GM23338 (cell line): ENCODE results near the gene FBRSL1. TPM values are rescaled to one million over a fixed set of nuclear protein-coding genes. Genes with fewer than 3 reads are reported as not detected.

Experiments
- ATAC-seq: fragments of 200-7000 bp; cut with Tn5 transposase; 3 replicates; pipeline ENCODE4 v1.9.1; 2020
- DNase-seq: peaks from one replicate; pipeline ENCODE4 v3.0.0-alpha.2; 2015; ENCODE audit warnings: low spot score
- H2AFZ ChIP-seq: fragments of 200-600 bp; sonication (generic); 2 replicates; pipeline ENCODE4 v1.8.0; 2016; ENCODE audit warnings: antibody characterized with exemption, mild to moderate bottlenecking, moderate library complexity
- H3F3A ChIP-seq: fragments of 200-600 bp; sonication (generic); replicated peaks from 2 replicates; pipeline ENCODE4 v1.8.0; 2017; ENCODE audit warnings: antibody characterized with exemption, mixed run types, low read depth
- H3K27ac ChIP-seq: fragments of 200-600 bp; sonication (generic); 2 replicates; pipeline ENCODE4 v1.6.1; 2016; ENCODE audit warnings: low read depth
- H3K27me3 ChIP-seq: fragments of 200-600 bp; sonication (generic); 2 replicates; pipeline ENCODE4 v1.8.0; 2016; ENCODE audit warnings: mild to moderate bottlenecking, mixed run types, moderate library complexity; ENCODE audit not compliant: insufficient read depth
- H3K36me3 ChIP-seq: fragments of 200-600 bp; sonication (generic); 2 replicates; pipeline ENCODE4 v1.8.0; 2016; ENCODE audit warnings: mild to moderate bottlenecking; ENCODE audit not compliant: insufficient read depth
- H3K4me1 ChIP-seq: fragments of 200-600 bp; sonication (generic); 2 replicates; pipeline ENCODE4 v1.8.0; 2016; ENCODE audit warnings: mild to moderate bottlenecking, moderate library complexity; ENCODE audit not compliant: insufficient read depth
- H3K4me2 ChIP-seq: fragments of 200-600 bp; sonication (generic); 2 replicates; pipeline ENCODE4 v1.7.1; 2017; ENCODE audit warnings: mixed run types
- H3K4me3 ChIP-seq: fragments of 200-600 bp; sonication (generic); 2 replicates; pipeline ENCODE4 v1.6.1; 2016; ENCODE audit warnings: mixed run types
- H3K79me2 ChIP-seq: fragments of 200-600 bp; sonication (generic); replicated peaks from 2 replicates; pipeline ENCODE4 v1.8.0; 2017; ENCODE audit warnings: mild to moderate bottlenecking; ENCODE audit not compliant: insufficient read depth
- H3K9me2 ChIP-seq: fragments of 200-600 bp; sonication (generic); 2 replicates; pipeline ENCODE4 v1.8.0; 2017; ENCODE audit not compliant: insufficient read depth
- H4K20me1 ChIP-seq: fragments of 200-600 bp; sonication (generic); replicated peaks from 2 replicates; pipeline ENCODE4 v1.8.0; 2017; ENCODE audit warnings: mild to moderate bottlenecking; ENCODE audit not compliant: insufficient read depth
- H3K27ac Mint-ChIP-seq: 2 replicates; pipeline ENCODE4 v1.8.0; 2020; ENCODE audit warnings: inconsistent platforms, mild to moderate bottlenecking, moderate library complexity, mixed read lengths
- H3K27me3 Mint-ChIP-seq: 3 replicates; pipeline ENCODE4 v1.8.0; 2022; ENCODE audit warnings: low read depth, mild to moderate bottlenecking, moderate library complexity, mixed read lengths, inconsistent platforms; ENCODE audit not compliant: insufficient read depth, poor library complexity
- H3K36me3 Mint-ChIP-seq: 3 replicates; pipeline ENCODE4 v1.8.0; 2021; ENCODE audit warnings: low read depth, mild to moderate bottlenecking, inconsistent platforms, moderate library complexity, mixed read lengths
- H3K4me1 Mint-ChIP-seq: 3 replicates; pipeline ENCODE4 v1.8.0; 2020; ENCODE audit warnings: mild to moderate bottlenecking, inconsistent platforms, mixed read lengths
- H3K4me3 Mint-ChIP-seq: 3 replicates; pipeline ENCODE4 v1.8.0; 2021; ENCODE audit warnings: moderate library complexity, mild to moderate bottlenecking, inconsistent platforms, mixed read lengths
- H3K9me3 Mint-ChIP-seq: 3 replicates; pipeline ENCODE4 v1.8.0; 2020; ENCODE audit warnings: moderate library complexity, mild to moderate bottlenecking, inconsistent platforms, mixed read lengths
- CREB1 ChIP-seq: fragments of 250-450 bp; sonication (Bioruptor Pico); IDR thresholded peaks from 2 replicates; pipeline ENCODE4 v1.5.0; 2020; ENCODE audit warnings: low read depth, mild to moderate bottlenecking, moderate library complexity
- CTCF ChIP-seq, 2 experiments: fragments of 200-600 bp in 1 of 2; sonication (generic) in 1 of 2; conservative IDR thresholded peaks; 2 replicates each; pipeline versions ENCODE4 v1.5.1 to v1.6.1; 2016 to 2017; ENCODE audit warnings: antibody characterized with exemption in 2 of 2, low read depth in 2 of 2, mild to moderate bottlenecking in 2 of 2, moderate library complexity in 1 of 2
- ETS1 ChIP-seq: IDR thresholded peaks from 2 replicates; pipeline ENCODE4 v1.6.1; 2016; ENCODE audit warnings: antibody characterized with exemption
- EZH2 ChIP-seq: fragments of 200-600 bp; sonication (generic); IDR thresholded peaks from one replicate; pipeline ENCODE4 v1.8.0; 2017; ENCODE audit warnings: antibody characterized with exemption, mild to moderate bottlenecking, low read depth; ENCODE audit not compliant: unreplicated experiment
- EZH2phosphoT487 ChIP-seq: fragments of 200-600 bp; sonication (generic); IDR thresholded peaks from one replicate; pipeline ENCODE4 v1.8.1; 2018; ENCODE audit warnings: antibody characterized with exemption; ENCODE audit not compliant: unreplicated experiment
- JUNB ChIP-seq: IDR thresholded peaks from one replicate; pipeline ENCODE4 v1.6.1; 2016; ENCODE audit warnings: antibody characterized with exemption; ENCODE audit not compliant: unreplicated experiment
- NANOG ChIP-seq: IDR thresholded peaks from 2 replicates; pipeline ENCODE4 v1.6.1; 2016; ENCODE audit warnings: antibody characterized with exemption, borderline replicate concordance
- POLR2AphosphoS5 ChIP-seq: IDR thresholded peaks from 2 replicates; pipeline ENCODE4 v1.6.1; 2016; ENCODE audit warnings: antibody characterized with exemption, low read depth
- REST ChIP-seq: IDR thresholded peaks from one replicate; pipeline ENCODE4 v1.6.1; 2018; ENCODE audit warnings: antibody characterized with exemption; ENCODE audit not compliant: unreplicated experiment
- STAT1 ChIP-seq: IDR thresholded peaks from one replicate; pipeline ENCODE4 v1.6.1; 2016; ENCODE audit warnings: antibody characterized with exemption; ENCODE audit not compliant: unreplicated experiment
- ZNF114 ChIP-seq: fragments of 250-450 bp; sonication (Bioruptor Pico); IDR thresholded peaks from 2 replicates; pipeline ENCODE4 v1.5.0; 2020; ENCODE audit warnings: mild to moderate bottlenecking, moderate library complexity
- ZNF331 ChIP-seq: fragments of 250-450 bp; sonication (Bioruptor Pico); IDR thresholded peaks from 2 replicates; pipeline ENCODE4 v1.5.0; 2020; ENCODE audit warnings: low read depth, mild to moderate bottlenecking, moderate library complexity
- ZNF462 ChIP-seq: fragments of 250-450 bp; sonication (Bioruptor Pico); IDR thresholded peaks from 2 replicates; pipeline ENCODE4 v1.5.0; 2020; ENCODE audit warnings: mild to moderate bottlenecking, moderate library complexity
- polyA plus RNA-seq: library from polyadenylated mRNA; unstranded; fragments of >200 nt; fragmentation: Nextera tagmentation; extraction: Ambion mirVana; gene quantifications from 2 replicates; pipeline ENCODE4 v1.2.1, GENCODE V29; 2016
- total RNA-seq: library from RNA; depleted of rRNA; stranded (reverse); fragments of >200 nt; shearing (Covaris generic); gene quantifications from 2 replicates; pipeline ENCODE4 v1.2.3, GENCODE V29; 2014

Gene FBRSL1
- total and polyA plus RNA-seq, 2 experiments from 2014 or later: 37.8 to 89.8 TPM

GRCh38 chr12:132491761-132492378 lies 1.9 kb downstream of the FBRSL1 start:
- Mint-ChIP-seq H3K27ac (no peak overlapping the region), H3K4me3 (peak overlapping the region; percentile 80), H3K36me3 (peaks cover 3% of the 10 kb centered on the region; the same call in 2 of the 3 replicates), H3K4me1 (peaks cover 23% of the 10 kb centered on the region), H3K9me3 (no peaks in the 10 kb centered on the region; the same call in 2 of the 3 replicates), H3K27me3 (peaks cover 28% of the 10 kb centered on the region)
- Histone ChIP-seq H3K79me2 (peaks cover 57% of the 10 kb centered on the region), H4K20me1 (peaks cover 28% of the 10 kb centered on the region), H3K27ac (no peak overlapping the region), H2AFZ (no peak overlapping the region), H3K4me1 (peaks cover 7% of the 10 kb centered on the region), H3K36me3 (no peaks in the 10 kb centered on the region), H3K9me2 (no peaks in the 10 kb centered on the region), H3F3A (0 out of 2 replicates have a peak, but pooled peaks cover 8% of the 10 kb centered on the region), H3K4me3 (peak overlapping the region; percentile 70; the same call in 1 of the 2 replicates), H3K4me2 (peak overlapping the region; percentile 87), H3K27me3 (peaks cover 30% of the 10 kb centered on the region)
- DNase-seq: no peak
- TF ChIP-seq ZNF331: no peak
- no peak for TF ChIP-seq ZNF462 (CRISPR knock-in tag)
- no peak for TF ChIP-seq JUNB
- TF ChIP-seq ZNF114 (CRISPR knock-in tag): no peak
- TF ChIP-seq STAT1: no peak
- TF ChIP-seq CTCF (conservative IDR thresholded peaks at IDR 0.05; ENCODE audit: low read depth in 2 of 2): no peak
- TF ChIP-seq ETS1: no peak
- no peak for TF ChIP-seq NANOG
- TF ChIP-seq REST: no peak
- no peak for TF ChIP-seq EZH2phosphoT487
- no peak for TF ChIP-seq CREB1 (CRISPR knock-in tag)
- TF ChIP-seq EZH2: no peak
- no peak for TF ChIP-seq POLR2AphosphoS5
- ATAC-seq: no peak
